ENCODE results near the gene SMAD5. TPM values are rescaled to one million over a fixed set of nuclear protein-coding genes. Genes with fewer than 3 reads are reported as not detected.

SMAD5 gene
- total RNA-seq, 1 donor from 2014 or later, result 30.4 TPM

- intact Hi-C loops (cut with micrococcal nuclease), result no loop called here
- no peak for DNase-seq
- H3K27ac Mint-ChIP-seq, result no peak overlapping the region
- ChIA-PET POLR2A (no interaction called here), CTCF (no interaction called here)
- no peak for TF ChIP-seq CTCF (IDR thresholded peaks at IDR 0.05)
- H3K4me1 Mint-ChIP-seq, result peaks cover 15% of the 10 kb centered on the region
- H3K27me3 Mint-ChIP-seq, result no peaks in the 10 kb centered on the region
- peaks cover 50% of the 10 kb centered on the region for H3K36me3 Mint-ChIP-seq (ENCODE audit: low read depth)
- H3K9me3 Mint-ChIP-seq, result no peaks in the 10 kb centered on the region
- no peak overlapping the region for H3K4me3 Mint-ChIP-seq
- no peak for ATAC-seq (ENCODE audit: low read depth)
These were observed 29.4 kb downstream of the SMAD5 start for GRCh38 chr5:136162008-136162407.

GRCh38 chr5:136164226-136164625 is 31.6 kb downstream of the SMAD5 start:
- no peak for ATAC-seq (ENCODE audit: low read depth)
- no peak overlapping the region for H3K27ac Mint-ChIP-seq
- no peak for DNase-seq
- H3K4me3 Mint-ChIP-seq, result no peak overlapping the region
- no peaks in the 10 kb centered on the region for H3K9me3 Mint-ChIP-seq
- peaks cover 57% of the 10 kb centered on the region for H3K36me3 Mint-ChIP-seq (ENCODE audit: low read depth)
- H3K4me1 Mint-ChIP-seq, result peaks cover 21% of the 10 kb centered on the region
- intact Hi-C loops (cut with micrococcal nuclease), result no loop called here
- TF ChIP-seq CTCF (IDR thresholded peaks at IDR 0.05), result no peak
- ChIA-PET POLR2A (no interaction called here), CTCF (no interaction called here)
- no peaks in the 10 kb centered on the region for H3K27me3 Mint-ChIP-seq

GRCh38 chr5:136166909-136167308 is 34.3 kb downstream of the SMAD5 start:
- CTCF ChIA-PET, result no interaction called here
- no peak for TF ChIP-seq CTCF (IDR thresholded peaks at IDR 0.05)
- Mint-ChIP-seq H3K4me3 (no peak overlapping the region), H3K36me3 (ENCODE audit: low read depth) (peaks cover 59% of the 10 kb centered on the region), H3K9me3 (no peaks in the 10 kb centered on the region), H3K4me1 (peaks cover 21% of the 10 kb centered on the region), H3K27ac (no peak overlapping the region), H3K27me3 (no peaks in the 10 kb centered on the region)
- no peak for ATAC-seq (ENCODE audit: low read depth)
- intact Hi-C loops (cut with micrococcal nuclease), result no loop called here
- POLR2A ChIA-PET, result no interaction called here
- no peak for DNase-seq

GRCh38 chr5:136169218-136169617 is 36.6 kb downstream of the SMAD5 start:
- peaks cover 63% of the 10 kb centered on the region for H3K36me3 Mint-ChIP-seq (ENCODE audit: low read depth)
- no peaks in the 10 kb centered on the region for H3K9me3 Mint-ChIP-seq
- H3K27ac Mint-ChIP-seq, result no peak overlapping the region
- POLR2A ChIA-PET, result no interaction called here
- H3K4me1 Mint-ChIP-seq, result peaks cover 18% of the 10 kb centered on the region
- no peak for TF ChIP-seq CTCF (IDR thresholded peaks at IDR 0.05)
- H3K4me3 Mint-ChIP-seq, result no peak overlapping the region
- ATAC-seq (ENCODE audit: low read depth) (no peak), DNase-seq (no peak)
- no peaks in the 10 kb centered on the region for H3K27me3 Mint-ChIP-seq
- CTCF ChIA-PET, result no interaction called here
- intact Hi-C loops (cut with micrococcal nuclease), result no loop called here

- ChIA-PET CTCF (interaction anchor here (0.7 to 2.1 kb wide), 2 partner anchors 229 to 343 kb away, joined by 3 to 11 read pairs; no protein-coding TSS in a partner anchor), POLR2A (no interaction called here)
- no peaks in the 10 kb centered on the region for H3K4me1 Mint-ChIP-seq
- no peaks in the 10 kb centered on the region for H3K9me3 Mint-ChIP-seq
- H3K36me3 Mint-ChIP-seq (ENCODE audit: low read depth), result peaks cover 62% of the 10 kb centered on the region
- DNase-seq (no peak), ATAC-seq (ENCODE audit: low read depth) (no peak)
- no peak for TF ChIP-seq CTCF (IDR thresholded peaks at IDR 0.05)
- intact Hi-C loops (cut with micrococcal nuclease), result loop anchor here (1.0 kb wide), 3 partner anchors 197 to 287 kb away; no protein-coding TSS in a partner anchor
- H3K27ac Mint-ChIP-seq, result no peak overlapping the region
- no peak overlapping the region for H3K4me3 Mint-ChIP-seq
- H3K27me3 Mint-ChIP-seq, result no peaks in the 10 kb centered on the region
These were observed 41.5 kb downstream of the SMAD5 start for GRCh38 chr5:136174021-136174659.

Measured in activated B cell treated with CpG ODN at 0.5 μM for 24 hours (primary cell).